Hematopoietic multipotent progenitor cell treated with erythropoietin and hydrocortisone succinate and interleukin-3 and kit ligand, for 8 days (in vitro differentiated cells): ENCODE results near the gene DGCR6L.
"Not testable (repeated sequence)": the region's sequence is repeated elsewhere in the genome, so short reads cannot be mapped to it uniquely, and the experiment has no call there.

ENCODE experiments used
- DNase-seq: peaks from one replicate; pipeline ENCODE4 v3.0.0-alpha.2; 2015

DGCR6L gene

DNA sequence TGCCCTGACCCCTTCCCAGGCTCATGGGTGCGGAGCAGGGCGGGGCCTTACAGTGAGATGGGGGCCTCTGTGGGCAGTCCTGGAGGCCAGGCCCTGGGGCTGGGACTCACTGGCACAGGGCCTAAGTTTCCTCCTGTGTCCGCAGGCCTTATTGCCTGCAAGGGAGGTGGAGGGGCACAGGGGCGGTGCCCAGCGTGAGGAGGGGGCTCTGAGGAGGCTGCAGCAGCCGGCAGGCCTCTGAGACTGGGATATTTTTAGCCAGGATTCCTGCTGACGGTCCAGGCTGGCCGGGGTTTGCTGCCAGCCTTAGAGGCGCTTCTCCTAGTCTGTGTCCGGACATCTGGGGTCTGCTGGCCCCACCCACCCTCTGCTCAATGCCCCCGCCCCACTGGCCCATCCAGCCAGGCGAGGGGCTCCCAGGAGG is 46.1 kb downstream of the DGCR6L start:
- DNase-seq = no peak

DNA sequence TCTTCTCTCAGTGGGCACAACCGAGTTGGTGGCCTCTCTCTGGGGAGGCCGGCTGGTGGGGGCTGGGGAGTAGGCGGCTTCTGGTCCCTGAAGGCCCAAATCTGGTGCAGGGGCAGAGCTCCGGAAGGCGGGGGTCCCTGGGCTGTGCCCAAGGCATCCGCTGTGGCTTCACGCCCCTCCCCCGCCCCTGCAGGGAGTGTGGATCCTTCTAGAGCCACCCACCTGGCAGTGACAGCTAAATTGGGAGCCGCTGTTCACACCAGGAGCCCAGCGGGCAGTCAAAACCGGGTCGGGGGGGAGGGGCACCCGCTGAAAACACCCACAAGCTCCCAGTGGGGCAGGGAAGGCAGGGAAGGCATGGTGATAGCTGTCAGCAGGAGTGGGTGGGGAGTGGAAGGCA is 47.2 kb downstream of the DGCR6L start:
- DNase-seq = no peak

GRCh38 chr22:20272174-20272573 is 47.7 kb downstream of the DGCR6L start:
- no peak for DNase-seq

DNA sequence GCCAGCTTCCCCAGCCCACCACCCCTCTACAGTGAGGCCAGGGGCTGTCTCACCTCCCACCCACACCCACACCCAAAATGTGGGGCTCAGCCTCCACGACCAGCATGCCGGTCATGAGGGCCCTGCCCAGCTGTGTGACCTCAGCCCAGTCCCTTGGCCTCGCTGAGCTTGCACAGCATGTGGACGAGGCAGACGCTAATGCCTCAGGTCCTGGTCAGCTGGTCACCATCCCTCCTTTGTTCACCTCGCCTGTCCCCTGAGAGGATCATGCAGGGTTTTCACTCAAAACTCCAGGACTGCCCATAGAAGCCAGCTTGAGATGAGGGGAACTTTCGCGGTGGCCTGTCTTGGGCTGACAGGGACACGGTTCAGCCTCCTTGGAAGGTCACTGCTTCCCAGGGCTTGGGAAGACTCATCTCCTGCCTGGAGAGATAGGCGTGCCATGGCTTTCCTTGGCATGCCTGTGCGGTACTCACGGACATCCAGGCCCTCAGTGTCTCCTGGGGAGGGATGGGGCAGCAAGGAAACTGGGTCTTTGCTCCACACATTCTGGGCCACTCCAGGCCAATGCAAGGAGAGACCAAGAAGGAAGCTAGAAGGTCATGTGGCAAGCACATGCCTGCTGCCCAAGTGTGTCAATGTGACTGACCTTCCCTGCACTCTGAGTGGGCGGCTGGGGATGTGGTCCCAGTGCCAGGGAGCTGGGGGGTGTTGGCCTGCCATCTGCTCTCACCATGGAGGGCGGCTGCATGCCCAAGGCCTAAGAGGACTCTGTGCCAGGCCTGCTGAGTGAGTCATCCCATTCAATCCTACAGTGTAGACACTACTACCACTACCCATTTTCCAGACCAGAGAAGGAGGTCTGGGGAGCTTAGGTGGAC is 48.5 kb downstream of the DGCR6L start:
- no peak for DNase-seq

- not testable (repeated sequence) for DNase-seq
Measured at GRCh38 chr22:20270190-20271113, 49.4 kb downstream of the DGCR6L start.

GRCh38 chr22:20269673-20270072 is 50.2 kb downstream of the DGCR6L start:
- DNase-seq = not testable (repeated sequence)

- DNase-seq = not testable (repeated sequence)
Measured at GRCh38 chr22:20269201-20269600, 50.7 kb downstream of the DGCR6L start.

- peak; percentile 34 for DNase-seq
Measured at GRCh38 chr22:20268279-20269012, 51.4 kb downstream of the DGCR6L start, which contains the start of gene RTN4R. Gene RTN4R (minus strand): TSS chr22:20268318. CDS start chr22:20268092, 226 bp downstream.

DNA sequence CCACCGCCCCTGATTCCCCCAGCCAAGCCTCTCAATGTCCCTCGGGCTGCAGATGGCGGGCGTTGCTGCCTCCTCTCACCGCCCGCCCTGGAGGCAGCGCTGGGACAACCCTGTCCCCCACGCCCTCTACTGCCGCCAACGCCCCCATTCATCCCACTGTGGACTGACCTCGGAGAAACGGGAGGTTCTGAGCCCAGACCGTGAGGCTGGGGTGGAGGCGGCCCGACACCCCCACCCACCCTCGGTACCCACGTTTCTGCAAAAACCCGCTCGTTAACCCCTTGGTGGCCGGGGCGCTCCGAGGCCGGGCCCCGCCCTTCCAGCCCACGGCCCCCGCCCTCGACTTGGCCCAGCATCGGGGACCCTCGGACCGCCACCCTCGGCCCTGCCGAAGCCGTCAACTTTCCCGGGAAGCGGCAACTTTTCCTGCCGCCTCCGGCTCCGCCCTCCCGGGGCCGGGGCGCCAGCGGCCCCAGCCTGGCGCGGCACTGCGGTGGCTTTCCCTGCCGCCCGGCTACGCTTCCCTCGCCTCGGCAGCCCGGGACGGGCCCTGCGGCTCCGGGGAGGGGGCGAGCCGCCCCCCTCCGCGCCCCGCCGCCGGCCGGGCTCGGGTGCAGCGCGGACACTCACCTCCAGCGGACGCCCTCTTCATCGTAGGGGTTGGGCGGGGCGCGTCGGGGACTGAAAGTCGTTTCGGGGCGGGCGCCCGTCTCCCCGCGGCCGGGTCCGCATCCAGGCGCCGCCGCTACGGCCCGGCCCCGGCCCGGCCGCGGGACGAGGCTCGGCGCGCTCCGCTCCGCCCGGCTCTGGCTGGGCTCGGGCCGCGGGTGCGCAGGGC is 52.2 kb downstream of the DGCR6L start:
- no peak for DNase-seq

DNA sequence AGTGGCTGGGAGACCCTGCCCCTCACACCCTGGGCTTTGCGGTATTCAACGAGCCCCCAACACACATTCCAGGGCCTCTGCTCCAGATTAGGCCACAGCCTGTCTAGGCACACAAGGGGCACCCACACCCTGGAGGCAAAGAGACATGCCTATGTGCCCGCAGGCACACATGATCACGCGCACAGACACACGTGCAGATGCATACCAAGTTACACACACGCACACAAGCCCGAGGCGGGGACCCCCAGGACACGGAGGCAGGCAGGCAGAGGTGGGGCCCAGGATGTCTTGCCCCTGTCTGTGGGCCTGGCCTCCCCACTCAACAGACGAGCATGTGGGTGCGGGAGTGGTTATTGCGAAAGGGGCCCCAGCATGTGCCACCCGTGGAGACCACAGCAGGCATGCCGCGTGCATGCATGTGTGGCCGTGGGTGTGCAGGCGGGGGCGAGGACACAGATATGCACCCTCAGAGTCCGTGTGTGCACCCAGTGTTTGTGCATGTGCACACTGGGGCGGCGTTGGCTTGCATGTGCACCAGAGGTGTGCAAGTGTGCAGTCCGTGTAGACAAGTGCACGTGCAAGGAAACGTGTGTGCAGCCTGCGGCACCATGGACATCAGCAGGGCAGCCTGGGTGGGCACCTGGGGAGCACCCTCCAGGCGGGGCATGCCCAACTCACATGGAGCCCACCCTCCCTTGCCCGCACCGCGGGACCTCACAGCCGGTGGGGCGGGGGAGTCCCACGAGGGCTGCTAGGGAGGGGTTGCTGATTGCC is 53.0 kb downstream of the DGCR6L start:
- DNase-seq = not testable (repeated sequence)

- DNase-seq = not testable (repeated sequence)
Measured at GRCh38 chr22:20265772-20266666, 53.8 kb downstream of the DGCR6L start.

GRCh38 chr22:20264614-20265452 is 55.0 kb downstream of the DGCR6L start:
- DNase-seq = no peak
